HG03520 (cell line): ENCODE data around the gene KRTAP5-6.
"Not testable (repeated sequence)": the region's sequence is repeated elsewhere in the genome, so short reads cannot be mapped to it uniquely, and the experiment has no call there.

ENCODE experiments used
- ATAC-seq: cut with Tn5 transposase; IDR thresholded peaks from one replicate; pipeline ENCODE4 v1.9.1; 2021; ENCODE audit warnings: mild to moderate bottlenecking, moderate library complexity; ENCODE audit not compliant: unreplicated experiment

KRTAP5-6 gene

GRCh38 chr11:1661454-1662269 lies 35.3 kb upstream of the KRTAP5-6 start:
- not testable (repeated sequence) for ATAC-seq

GRCh38 chr11:1662699-1663283 lies 34.2 kb upstream of the KRTAP5-6 start:
- not testable (repeated sequence) for ATAC-seq

GRCh38 chr11:1665313-1665712 lies 31.7 kb upstream of the KRTAP5-6 start:
- ATAC-seq: no peak

- no peak for ATAC-seq
Measured at GRCh38 chr11:1667121-1667850, 29.7 kb upstream of the KRTAP5-6 start.

- ATAC-seq: no peak
Measured at GRCh38 chr11:1667906-1668305, 29.1 kb upstream of the KRTAP5-6 start.

GRCh38 chr11:1668911-1669473 lies 28.0 kb upstream of the KRTAP5-6 start:
- no peak for ATAC-seq

GRCh38 chr11:1669546-1670218 lies 27.3 kb upstream of the KRTAP5-6 start:
- ATAC-seq: no peak

- ATAC-seq: not testable (repeated sequence)
Measured at GRCh38 chr11:1670457-1670856, 26.5 kb upstream of the KRTAP5-6 start.

GRCh38 chr11:1670905-1671371 lies 26.1 kb upstream of the KRTAP5-6 start:
- no peak for ATAC-seq

- ATAC-seq: no peak
Measured at GRCh38 chr11:1671658-1672057, 25.3 kb upstream of the KRTAP5-6 start.

- no peak for ATAC-seq
Measured at GRCh38 chr11:1672613-1673350, 24.2 kb upstream of the KRTAP5-6 start.

- ATAC-seq: no peak
Measured at GRCh38 chr11:1673446-1674172, 23.4 kb upstream of the KRTAP5-6 start.

- ATAC-seq: no peak
Measured at GRCh38 chr11:1674173-1675131, 22.5 kb upstream of the KRTAP5-6 start.

- no peak for ATAC-seq
Measured at GRCh38 chr11:1675536-1676228, 21.3 kb upstream of the KRTAP5-6 start.

- no peak for ATAC-seq
Measured at GRCh38 chr11:1676229-1676740, 20.7 kb upstream of the KRTAP5-6 start.

- no peak for ATAC-seq
Measured at GRCh38 chr11:1679881-1680280, 17.1 kb upstream of the KRTAP5-6 start.

GRCh38 chr11:1682225-1682905 lies 14.6 kb upstream of the KRTAP5-6 start:
- ATAC-seq: no peak
